ENCODE data around the gene DENND1B.

GRCh38 chr1:197675583-197676208 lies 99.6 kb downstream of the DENND1B start:
- TF ChIP-seq POLR2A (IDR thresholded peaks at IDR 0.05): no peak
- TF ChIP-seq POLR2AphosphoS5 (IDR thresholded peaks at IDR 0.05; ENCODE audit: insufficient read depth in 1 of 2, low read depth in 1 of 2): no peak
- no peak for TF ChIP-seq CTCF (IDR thresholded peaks at IDR 0.05)
